Neural cell (in vitro differentiated cells): ENCODE results near the gene FBXO7. TPM values are rescaled to one million over a fixed set of nuclear protein-coding genes. Genes with fewer than 3 reads are reported as not detected.

Source experiments
- H2AFZ ChIP-seq: fragments of 200-600, 300-800 bp; sonication (generic), shearing (Covaris generic); 2 replicates; pipeline ENCODE4 v1.6.0; 2014; ENCODE audit warnings: low read depth, mild to moderate bottlenecking, antibody characterized with exemption, low read length, moderate library complexity
- H3F3A ChIP-seq: fragments of 200-600 bp; shearing (Covaris generic); 2 replicates; pipeline ENCODE4 v1.6.1; 2016; ENCODE audit warnings: mild to moderate bottlenecking, moderate library complexity, mixed read lengths, antibody characterized with exemption, low read length; ENCODE audit not compliant: insufficient read depth, poor library complexity, severe bottlenecking
- H3K27ac ChIP-seq: fragments of 200-600, 300-800 bp; sonication (generic), shearing (Covaris generic); 2 replicates; pipeline ENCODE4 v1.5.1; 2014; ENCODE audit warnings: mild to moderate bottlenecking, low read length, moderate library complexity
- H3K27me3 ChIP-seq: fragments of 300-800, 200-600 bp; sonication (generic), shearing (Covaris generic); 2 replicates; pipeline ENCODE4 v1.6.0; 2014; ENCODE audit warnings: mild to moderate bottlenecking, low read depth, low read length, moderate library complexity; ENCODE audit not compliant: insufficient read depth
- H3K36me3 ChIP-seq: fragments of 300-800, 200-600 bp; sonication (generic), shearing (Covaris generic); 2 replicates; pipeline ENCODE4 v1.5.1; 2014; ENCODE audit warnings: mild to moderate bottlenecking, antibody characterized with exemption, low read length, moderate library complexity; ENCODE audit not compliant: insufficient read depth
- H3K4me2 ChIP-seq: fragments of 300-800, 200-600 bp; sonication (generic), shearing (Covaris generic); 2 replicates; pipeline ENCODE4 v1.6.0; 2014; ENCODE audit warnings: mild to moderate bottlenecking, low read length
- H3K4me3 ChIP-seq: fragments of 300-800, 200-600 bp; sonication (generic), shearing (Covaris generic); 2 replicates; pipeline ENCODE4 v1.5.1; 2014; ENCODE audit warnings: mild to moderate bottlenecking, low read length, moderate library complexity
- H3K79me2 ChIP-seq: fragments of 200-600 bp; shearing (Covaris generic); replicated peaks from 2 replicates; pipeline ENCODE4 v1.6.0; 2014; ENCODE audit warnings: mild to moderate bottlenecking, low read length, moderate library complexity; ENCODE audit not compliant: insufficient read depth
- H3K9ac ChIP-seq: fragments of 300-800, 200-600 bp; sonication (generic), shearing (Covaris generic); 2 replicates; pipeline ENCODE4 v1.6.1; 2016; ENCODE audit warnings: mild to moderate bottlenecking, low read length, mixed read lengths
- H3K9me2 ChIP-seq: fragments of 200-600 bp; shearing (Covaris generic); 2 replicates; pipeline ENCODE4 v1.6.1; 2016; ENCODE audit warnings: mild to moderate bottlenecking, low read length, mixed read lengths; ENCODE audit not compliant: insufficient read depth
- H3K9me3 ChIP-seq: fragments of 200-600, 300-800 bp; sonication (generic), shearing (Covaris generic); 2 replicates; pipeline ENCODE4 v1.6.1; 2016; ENCODE audit warnings: mild to moderate bottlenecking, mixed run types, low read length, moderate library complexity, mixed read lengths
- H4K20me1 ChIP-seq: fragments of 200-600 bp; shearing (Covaris generic); 2 replicates; pipeline ENCODE4 v1.6.1; 2016; ENCODE audit warnings: mild to moderate bottlenecking, mixed run types; ENCODE audit not compliant: insufficient read depth
- EP300 ChIP-seq: fragments of 450-650 bp; conservative IDR thresholded peaks from 2 replicates; pipeline ENCODE4 v1.6.1; 2014; ENCODE audit warnings: antibody characterized with exemption, mild to moderate bottlenecking, moderate library complexity; ENCODE audit not compliant: poor library complexity, severe bottlenecking
- EZH2 ChIP-seq: fragments of 200-600, 300-800 bp; shearing (Covaris generic), sonication (generic); IDR thresholded peaks from 2 replicates; pipeline ENCODE4 v1.6.1; 2014; ENCODE audit warnings: antibody characterized with exemption, low read length, borderline replicate concordance, mild to moderate bottlenecking; ENCODE audit not compliant: insufficient read depth, poor library complexity, severe bottlenecking
- MXI1 ChIP-seq: fragments of 450-650 bp; conservative IDR thresholded peaks from 2 replicates; pipeline ENCODE4 v1.6.1; 2014; ENCODE audit warnings: antibody characterized with exemption, mild to moderate bottlenecking; ENCODE audit not compliant: poor library complexity, severe bottlenecking
- POLR2AphosphoS5 ChIP-seq: IDR thresholded peaks from 2 replicates; pipeline ENCODE4 v1.6.1; 2012
- RAD21 ChIP-seq: fragments of 450-650 bp; conservative IDR thresholded peaks from 2 replicates; pipeline ENCODE4 v1.6.1; 2014; ENCODE audit warnings: antibody characterized with exemption, mild to moderate bottlenecking, moderate library complexity
- SMC3 ChIP-seq: fragments of 450-650 bp; conservative IDR thresholded peaks from 2 replicates; pipeline ENCODE4 v1.6.1; 2014; ENCODE audit warnings: antibody characterized with exemption, mild to moderate bottlenecking, moderate library complexity; ENCODE audit not compliant: poor library complexity
- TAF1 ChIP-seq: IDR thresholded peaks from 2 replicates; pipeline ENCODE4 v1.6.1; 2012; ENCODE audit warnings: low read depth
- polyA plus RNA-seq: library from polyadenylated mRNA; depleted of rRNA; stranded (reverse); fragments of >200 nt; gene quantifications from 2 replicates; pipeline ENCODE4 v1.2.3, GENCODE V29; 2014
- TF ChIP-seq, protein P1 (sequence below): fragments of 450-650 bp; IDR thresholded peaks from 2 replicates; pipeline ENCODE4 v1.5.1; 2014; ENCODE audit warnings: antibody characterized with exemption, mild to moderate bottlenecking, moderate library complexity; ENCODE audit not compliant: poor library complexity, severe bottlenecking
- TF ChIP-seq, protein P2 (sequence below): IDR thresholded peaks from 2 replicates; pipeline ENCODE4 v1.6.1; 2012; ENCODE audit warnings: borderline replicate concordance

FBXO7 gene
- polyA plus RNA-seq, 1 donor from 2014 or later, result 51.2 TPM

DNA sequence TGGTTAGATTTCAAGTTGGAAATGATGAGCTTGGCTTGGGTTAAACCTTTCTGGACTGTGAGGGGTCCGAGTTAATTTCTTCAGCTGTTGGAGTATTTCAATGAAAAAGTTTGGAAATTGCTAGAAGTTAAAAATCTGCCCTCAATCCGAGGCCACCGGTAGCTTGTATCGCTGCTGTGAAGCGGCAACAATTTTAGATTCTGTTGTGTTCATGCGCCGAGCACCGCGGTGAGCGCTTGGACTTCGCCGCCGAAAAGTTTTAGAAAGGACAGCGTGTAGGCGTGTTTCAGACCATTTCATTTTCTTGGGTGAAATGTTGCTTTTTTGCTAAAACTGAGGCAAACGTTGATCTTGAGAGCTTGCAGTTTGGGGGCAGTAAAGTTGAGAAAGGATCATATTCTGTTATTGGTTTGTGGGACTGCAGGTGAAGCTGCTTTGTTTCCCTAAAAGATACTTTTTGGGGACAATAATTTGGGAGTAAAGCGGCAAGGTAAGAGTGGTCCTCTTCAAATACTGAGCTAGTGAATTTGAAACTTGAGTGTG, 928 bp downstream of the FBXO7 start:
- Histone ChIP-seq H3K4me2 (peak overlapping the region; percentile 98), H3K27me3 (no peaks in the 10 kb centered on the region), H4K20me1 (no peaks in the 10 kb centered on the region), H3K4me3 (peak overlapping the region; percentile 97), H3K79me2 (peaks cover 46% of the 10 kb centered on the region), H2AFZ (peak overlapping the region; percentile 67), H3K36me3 (no peaks in the 10 kb centered on the region), H3K27ac (peak overlapping the region; percentile 82), H3K9me2 (no peaks in the 10 kb centered on the region), H3K9me3 (no peaks in the 10 kb centered on the region), H3K9ac (peak overlapping the region; percentile 92), H3F3A (no peaks in the 10 kb centered on the region)
- TF ChIP-seq, protein P1, sequence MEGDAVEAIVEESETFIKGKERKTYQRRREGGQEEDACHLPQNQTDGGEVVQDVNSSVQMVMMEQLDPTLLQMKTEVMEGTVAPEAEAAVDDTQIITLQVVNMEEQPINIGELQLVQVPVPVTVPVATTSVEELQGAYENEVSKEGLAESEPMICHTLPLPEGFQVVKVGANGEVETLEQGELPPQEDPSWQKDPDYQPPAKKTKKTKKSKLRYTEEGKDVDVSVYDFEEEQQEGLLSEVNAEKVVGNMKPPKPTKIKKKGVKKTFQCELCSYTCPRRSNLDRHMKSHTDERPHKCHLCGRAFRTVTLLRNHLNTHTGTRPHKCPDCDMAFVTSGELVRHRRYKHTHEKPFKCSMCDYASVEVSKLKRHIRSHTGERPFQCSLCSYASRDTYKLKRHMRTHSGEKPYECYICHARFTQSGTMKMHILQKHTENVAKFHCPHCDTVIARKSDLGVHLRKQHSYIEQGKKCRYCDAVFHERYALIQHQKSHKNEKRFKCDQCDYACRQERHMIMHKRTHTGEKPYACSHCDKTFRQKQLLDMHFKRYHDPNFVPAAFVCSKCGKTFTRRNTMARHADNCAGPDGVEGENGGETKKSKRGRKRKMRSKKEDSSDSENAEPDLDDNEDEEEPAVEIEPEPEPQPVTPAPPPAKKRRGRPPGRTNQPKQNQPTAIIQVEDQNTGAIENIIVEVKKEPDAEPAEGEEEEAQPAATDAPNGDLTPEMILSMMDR, result no peak
- TF ChIP-seq RAD21 (no peak), MXI1 (peak; percentile 39)

DNA sequence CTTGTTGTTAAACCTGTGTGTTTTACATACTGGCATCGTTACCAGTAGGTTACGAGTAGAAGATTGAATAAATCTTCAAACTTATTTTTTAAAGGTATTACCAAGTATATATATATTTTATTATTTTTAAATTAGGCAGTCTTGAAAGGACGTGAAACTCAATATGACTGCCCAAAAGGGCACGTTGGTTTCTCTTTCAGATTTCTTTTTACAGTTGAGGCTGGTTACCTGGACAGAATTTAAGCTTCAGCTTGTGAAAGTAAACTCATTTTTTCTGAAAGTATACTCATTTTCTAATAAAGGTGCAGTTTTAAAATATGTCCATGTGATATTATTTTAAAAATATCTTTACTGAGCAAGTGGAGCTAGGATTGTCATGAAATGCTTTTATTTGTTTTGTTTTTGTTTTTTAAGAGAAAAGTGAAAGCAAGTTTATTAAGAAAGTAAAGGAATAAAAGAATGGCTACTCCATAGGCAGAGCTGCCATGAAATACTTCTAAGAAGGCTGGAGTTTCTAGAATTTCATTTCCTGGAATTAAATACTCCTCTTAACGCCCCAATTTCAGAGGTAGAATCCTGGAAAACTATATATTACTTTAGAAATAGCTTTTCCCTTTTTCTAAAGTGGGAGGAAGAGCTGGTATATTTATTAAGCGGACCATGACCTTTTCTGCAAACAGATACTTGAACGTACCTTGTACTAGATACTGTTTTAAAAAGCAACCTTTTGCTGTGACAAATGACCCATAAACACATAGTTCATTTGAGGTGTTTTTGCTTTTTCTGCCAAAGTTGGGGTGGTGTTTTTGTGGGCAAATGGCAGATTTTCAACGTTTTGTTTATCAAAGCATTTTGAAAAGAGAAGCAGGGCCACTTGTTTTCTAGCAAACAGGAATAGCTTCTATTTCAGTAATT, 1.9 kb downstream of the FBXO7 start:
- Histone ChIP-seq H3K79me2 (peaks cover 53% of the 10 kb centered on the region), H3K4me2 (peak overlapping the region; percentile 98), H3K9ac (peak overlapping the region; percentile 92), H3K27ac (no peak overlapping the region), H3K27me3 (no peaks in the 10 kb centered on the region), H4K20me1 (no peaks in the 10 kb centered on the region), H3K9me2 (no peaks in the 10 kb centered on the region), H3K9me3 (no peaks in the 10 kb centered on the region), H2AFZ (no peak overlapping the region), H3K4me3 (peak overlapping the region; percentile 97), H3F3A (no peaks in the 10 kb centered on the region), H3K36me3 (no peaks in the 10 kb centered on the region)
- TF ChIP-seq, protein P2, sequence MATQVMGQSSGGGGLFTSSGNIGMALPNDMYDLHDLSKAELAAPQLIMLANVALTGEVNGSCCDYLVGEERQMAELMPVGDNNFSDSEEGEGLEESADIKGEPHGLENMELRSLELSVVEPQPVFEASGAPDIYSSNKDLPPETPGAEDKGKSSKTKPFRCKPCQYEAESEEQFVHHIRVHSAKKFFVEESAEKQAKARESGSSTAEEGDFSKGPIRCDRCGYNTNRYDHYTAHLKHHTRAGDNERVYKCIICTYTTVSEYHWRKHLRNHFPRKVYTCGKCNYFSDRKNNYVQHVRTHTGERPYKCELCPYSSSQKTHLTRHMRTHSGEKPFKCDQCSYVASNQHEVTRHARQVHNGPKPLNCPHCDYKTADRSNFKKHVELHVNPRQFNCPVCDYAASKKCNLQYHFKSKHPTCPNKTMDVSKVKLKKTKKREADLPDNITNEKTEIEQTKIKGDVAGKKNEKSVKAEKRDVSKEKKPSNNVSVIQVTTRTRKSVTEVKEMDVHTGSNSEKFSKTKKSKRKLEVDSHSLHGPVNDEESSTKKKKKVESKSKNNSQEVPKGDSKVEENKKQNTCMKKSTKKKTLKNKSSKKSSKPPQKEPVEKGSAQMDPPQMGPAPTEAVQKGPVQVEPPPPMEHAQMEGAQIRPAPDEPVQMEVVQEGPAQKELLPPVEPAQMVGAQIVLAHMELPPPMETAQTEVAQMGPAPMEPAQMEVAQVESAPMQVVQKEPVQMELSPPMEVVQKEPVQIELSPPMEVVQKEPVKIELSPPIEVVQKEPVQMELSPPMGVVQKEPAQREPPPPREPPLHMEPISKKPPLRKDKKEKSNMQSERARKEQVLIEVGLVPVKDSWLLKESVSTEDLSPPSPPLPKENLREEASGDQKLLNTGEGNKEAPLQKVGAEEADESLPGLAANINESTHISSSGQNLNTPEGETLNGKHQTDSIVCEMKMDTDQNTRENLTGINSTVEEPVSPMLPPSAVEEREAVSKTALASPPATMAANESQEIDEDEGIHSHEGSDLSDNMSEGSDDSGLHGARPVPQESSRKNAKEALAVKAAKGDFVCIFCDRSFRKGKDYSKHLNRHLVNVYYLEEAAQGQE, result no peak
- TF ChIP-seq, protein P1, result no peak
- no peak for TF ChIP-seq POLR2AphosphoS5
- TF ChIP-seq EP300, result no peak
- TF ChIP-seq TAF1, result no peak
- TF ChIP-seq EZH2, result no peak
- TF ChIP-seq SMC3, result no peak
- TF ChIP-seq RAD21, result no peak
- TF ChIP-seq MXI1, result no peak
